Measurements from ENCODE around the gene KDM6A.
"Not testable (repeated sequence)": the region's sequence is repeated elsewhere in the genome, so short reads cannot be mapped to it uniquely, and the experiment has no call there.

KDM6A gene

DNA sequence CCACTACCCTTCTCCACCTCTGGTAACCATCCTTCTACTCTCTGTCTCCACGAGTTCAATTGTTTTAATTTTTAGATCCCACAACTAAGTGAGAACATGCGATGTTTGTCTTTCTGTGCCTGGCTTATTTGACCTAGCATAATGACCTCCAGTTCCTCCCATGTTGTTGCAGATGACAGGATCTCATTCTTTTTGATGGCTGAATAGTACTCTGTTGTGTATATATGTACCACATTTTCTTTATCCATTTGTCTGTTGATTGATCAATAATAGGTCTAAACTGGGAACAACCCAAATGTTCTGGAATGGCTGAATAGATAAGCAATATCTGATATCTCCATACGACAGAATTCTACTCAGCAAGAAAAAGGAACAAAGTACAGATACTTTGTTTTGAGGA is 260.5 kb downstream of the KDM6A start:
- DNase-seq: no peak

- no peak for DNase-seq
Observed at GRCh38 chrX:45134315-45134731, 261.3 kb downstream of the KDM6A start.

DNA sequence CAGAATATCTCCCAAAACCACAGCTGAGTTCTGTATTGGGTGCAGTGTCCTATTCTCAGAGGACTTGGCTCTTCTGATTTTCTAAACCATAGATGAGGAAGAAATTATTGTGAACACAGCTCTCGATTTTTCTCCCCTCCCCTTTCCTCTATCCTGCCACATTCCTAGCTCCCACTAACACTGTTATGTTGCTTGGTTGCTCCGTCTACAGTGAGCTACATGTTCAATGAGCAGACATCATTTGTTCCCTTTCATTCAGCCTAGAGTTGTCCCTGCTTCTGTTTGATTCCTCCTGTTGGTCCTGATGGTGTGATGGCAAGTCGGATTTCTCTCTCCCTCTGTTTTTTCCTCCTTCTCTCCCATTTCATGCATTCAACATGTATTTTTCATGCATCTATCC is 261.8 kb downstream of the KDM6A start:
- DNase-seq: no peak

- DNase-seq: not testable (repeated sequence)
Observed at GRCh38 chrX:45135391-45136075, 262.5 kb downstream of the KDM6A start.

GRCh38 chrX:45137531-45137930 is 264.5 kb downstream of the KDM6A start:
- no peak for DNase-seq

GRCh38 chrX:45138525-45138924 is 265.5 kb downstream of the KDM6A start:
- DNase-seq: no peak

GRCh38 chrX:45140812-45141211 is 267.8 kb downstream of the KDM6A start:
- DNase-seq: no peak

DNA sequence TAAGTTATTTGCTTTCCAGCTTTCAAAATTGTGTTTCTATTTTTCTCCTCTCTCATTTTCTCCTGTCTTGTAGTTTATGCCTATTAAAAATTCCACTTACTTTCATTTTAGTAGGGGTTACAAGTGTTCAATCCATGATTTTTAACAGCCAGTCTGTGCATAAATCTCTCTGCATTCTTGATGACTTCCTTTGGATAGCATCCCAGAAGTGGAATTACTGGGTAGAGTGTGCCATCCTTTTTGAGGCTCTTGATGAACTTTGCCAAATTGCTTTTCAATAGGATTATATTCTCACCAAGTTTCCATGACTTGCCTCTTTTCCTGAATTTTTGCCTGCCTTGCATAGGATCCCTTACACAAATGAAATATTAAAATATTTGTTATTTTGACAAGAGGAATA is 269.2 kb downstream of the KDM6A start:
- DNase-seq: no peak

GRCh38 chrX:45143455-45143854 is 270.5 kb downstream of the KDM6A start:
- no peak for DNase-seq

- no peak for DNase-seq
Observed at GRCh38 chrX:45145492-45146215, 272.7 kb downstream of the KDM6A start.

- DNase-seq: no peak
Observed at GRCh38 chrX:45150821-45151220, 277.8 kb downstream of the KDM6A start.

DNA sequence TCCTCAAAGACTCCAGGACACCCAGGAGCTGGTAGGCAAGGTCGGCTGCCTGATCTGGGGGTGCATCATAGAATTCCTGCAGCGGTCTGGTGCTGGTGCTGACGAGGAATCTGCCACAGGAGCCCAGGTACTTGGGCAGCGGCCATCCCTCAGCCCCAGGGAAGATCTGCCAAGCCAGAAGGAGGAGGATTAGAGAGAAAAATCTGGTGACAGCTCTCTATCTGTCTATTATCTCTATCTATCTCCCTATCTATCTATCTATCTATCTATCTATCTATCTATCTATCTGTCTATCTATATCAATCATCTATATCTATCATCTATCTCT is 281.0 kb downstream of the KDM6A start:
- no peak for DNase-seq

GRCh38 chrX:45154462-45154861 is 281.5 kb downstream of the KDM6A start:
- DNase-seq: no peak

DNA sequence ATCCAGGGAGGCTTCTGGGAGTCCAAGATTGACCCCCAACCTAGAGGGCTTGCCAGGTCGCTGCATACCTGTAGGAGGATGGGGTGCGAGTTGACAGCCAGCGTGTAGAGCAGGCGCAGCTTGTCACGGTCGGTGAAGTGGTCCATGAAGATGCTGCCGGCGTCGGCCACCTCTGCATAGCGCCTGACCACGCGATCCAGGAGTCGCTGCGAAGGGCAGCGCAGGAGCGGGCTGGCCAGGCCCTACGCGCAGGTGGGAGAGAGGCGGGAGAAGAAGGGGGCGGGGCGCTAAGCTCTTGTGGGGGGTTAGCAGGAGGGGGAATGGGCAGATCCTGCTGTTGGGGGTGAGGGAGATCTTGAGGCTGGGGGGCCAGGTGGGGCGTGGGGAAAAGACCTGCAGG is 284.7 kb downstream of the KDM6A start:
- no peak for DNase-seq

All from CD4-positive, alpha-beta T cell treated with Interferon alpha-2 for 1 hour (primary cell).